K562 (cell line): Measurements from ENCODE around the gene ANAPC16. TPM values are rescaled to one million over a fixed set of nuclear protein-coding genes. Genes with fewer than 3 reads are reported as not detected.

ENCODE experiments used
- ATAC-seq: fragments of 200-7000 bp; cut with Tn5 transposase; 3 replicates; pipeline ENCODE4 v1.9.1; 2020; ENCODE audit warnings: moderate library complexity
- BruUV-seq: library from RNA; stranded (reverse); fragments of 400-500 nt; replicated peaks from 2 replicates; lab custom pipeline; 2021; lab: Mats Ljungman, UMichigan
- CTCF ChIA-PET: fragments of 300-600 bp; formaldehyde crosslinking; extraction: SDS; loops from one replicate; lab custom pipeline; 2021; ENCODE audit warnings: low intra/inter-chr PET ratio; lab: Yijun Ruan, JAX
- POLR2A ChIA-PET: fragments of 300-600, 350-650 bp; sonication (Branson Sonifier 250); formaldehyde crosslinking; extraction: SDS; loops from one replicate; lab custom pipeline; 2021; ENCODE audit warnings: antibody characterized with exemption, inconsistent platforms; lab: Yijun Ruan, JAX
- DNase-seq, 4 experiments: peaks; one replicate each; pipeline versions ENCODE4 v3.0.0 to v3.0.0-alpha.2; 2011 to 2018; ENCODE audit warnings: low spot score in 3 of 4, mixed read lengths in 3 of 4; ENCODE audit errors: extremely low read depth in 1 of 4
- FAIRE-seq: peaks from 2 replicates; lab custom pipeline; 2011; peaks lifted over from hg19 to GRCh38; lab: Jason Lieb, UNC
- H2AFZ ChIP-seq: 2 replicates; pipeline ENCODE4 v1.6.0; 2011; ENCODE audit warnings: low read depth, low read length, control low read depth, inconsistent platforms
- H3K27ac ChIP-seq: fragments of 200-600 bp; 3 replicates; pipeline ENCODE4 v1.8.0; 2011; ENCODE audit warnings: low read depth, mild to moderate bottlenecking, control low read depth, inconsistent platforms, low read length, moderate library complexity, mixed read lengths; ENCODE audit errors: extremely low read depth
- H3K27me3 ChIP-seq, 2 experiments: fragments of 300-600 bp in 1 of 2; 2 replicates in 1 of 2; 3 replicates in 1 of 2; pipeline versions ENCODE4 v1.6.0 to v1.8.0; 2011; ENCODE audit warnings: inconsistent platforms in 2 of 2, low read length in 2 of 2, mild to moderate bottlenecking in 1 of 2, mixed read lengths in 1 of 2, moderate library complexity in 1 of 2; ENCODE audit not compliant: control insufficient read depth in 2 of 2, insufficient read depth in 2 of 2
- H3K36me3 ChIP-seq: fragments of 300-600 bp; 3 replicates; pipeline ENCODE4 v1.8.0; 2011; ENCODE audit warnings: mild to moderate bottlenecking, low read length, inconsistent platforms; ENCODE audit not compliant: control insufficient read depth, insufficient read depth
- H3K4me1 ChIP-seq, 2 experiments: fragments of 200-600 bp in 1 of 2; replicated peaks in 1 of 2; 2 replicates in 1 of 2; 3 replicates in 1 of 2; pipeline versions ENCODE4 v1.5.1 to v1.8.0; 2011; ENCODE audit warnings: inconsistent platforms in 2 of 2, low read length in 2 of 2, mild to moderate bottlenecking in 1 of 2, mixed read lengths in 1 of 2, moderate library complexity in 1 of 2; ENCODE audit not compliant: control insufficient read depth in 2 of 2, insufficient read depth in 2 of 2
- H3K4me2 ChIP-seq: 2 replicates; pipeline ENCODE4 v1.6.1; 2011; ENCODE audit warnings: low read length, control low read depth, inconsistent platforms, mixed read lengths; ENCODE audit not compliant: insufficient read depth
- H3K4me3 ChIP-seq: fragments of 200-600 bp; sonication (generic), shearing (Covaris generic); 2 replicates; pipeline ENCODE4 v1.5.1; 2016; ENCODE audit warnings: control low read depth, inconsistent platforms
- H3K79me2 ChIP-seq: fragments of 200-600 bp; 3 replicates; pipeline ENCODE4 v1.8.0; 2011; ENCODE audit warnings: low read length, inconsistent platforms; ENCODE audit not compliant: control insufficient read depth, insufficient read depth
- H3K9ac ChIP-seq, 2 experiments: 2 replicates each; pipeline versions ENCODE4 v1.6.0 to v1.6.1; 2011; ENCODE audit warnings: low read depth in 2 of 2, low read length in 2 of 2, control low read depth in 1 of 2, inconsistent platforms in 1 of 2, mild to moderate bottlenecking in 1 of 2, mixed read lengths in 1 of 2; ENCODE audit not compliant: insufficient read depth in 1 of 2
- H3K9me1 ChIP-seq: one replicate; pipeline ENCODE4 v1.6.0; 2011; ENCODE audit warnings: inconsistent platforms, mild to moderate bottlenecking, low read length, moderate library complexity; ENCODE audit not compliant: control insufficient read depth, insufficient read depth
- H3K9me3 ChIP-seq: replicated peaks from 2 replicates; pipeline ENCODE4 v1.5.1; 2011; ENCODE audit warnings: low read depth, low read length, inconsistent platforms; ENCODE audit not compliant: control insufficient read depth, insufficient read depth
- H4K20me1 ChIP-seq: replicated peaks from 2 replicates; pipeline ENCODE4 v1.6.1; 2011; ENCODE audit warnings: low read length, inconsistent platforms, mixed read lengths; ENCODE audit not compliant: control insufficient read depth, insufficient read depth
- BHLHE40 ChIP-seq: IDR thresholded peaks from 2 replicates; pipeline ENCODE4 v1.6.1; 2011; ENCODE audit warnings: low read length, improper control_type of control experiment
- BRF1 ChIP-seq: IDR thresholded peaks from 3 replicates; pipeline ENCODE4 v1.6.1; 2011; ENCODE audit warnings: borderline replicate concordance, mild to moderate bottlenecking; ENCODE audit not compliant: insufficient read length; ENCODE audit errors: extremely low read depth
- DNMT1 ChIP-seq: fragments of 450-650 bp; IDR thresholded peaks from 2 replicates; pipeline ENCODE4 v1.6.1; 2016; ENCODE audit warnings: antibody characterized with exemption, mild to moderate bottlenecking
- GATA2 ChIP-seq: sonication (generic); formaldehyde crosslinking; IDR thresholded peaks from 2 replicates; pipeline ENCODE4 v1.4.0; 2020; ENCODE audit warnings: mild to moderate bottlenecking, missing genetic modification reagents
- HCFC1 ChIP-seq: IDR thresholded peaks from 2 replicates; pipeline ENCODE4 v1.6.1; 2012; ENCODE audit warnings: low read depth, low read length, improper control_type of control experiment
- HMBOX1 ChIP-seq: sonication (generic); IDR thresholded peaks from 2 replicates; pipeline ENCODE4 v1.6.1; 2016
- KLF16 ChIP-seq: IDR thresholded peaks from 2 replicates; pipeline ENCODE4 v1.6.1; 2016; ENCODE audit warnings: antibody characterized with exemption
- NFIX ChIP-seq: fragments of 250-450 bp; sonication (Bioruptor Pico); IDR thresholded peaks from 2 replicates; pipeline ENCODE4 v1.4.0; 2020; ENCODE audit warnings: low read depth, mild to moderate bottlenecking, moderate library complexity
- SMARCA4 ChIP-seq: fragments of 450-650 bp; IDR thresholded peaks from 2 replicates; pipeline ENCODE4 v1.6.1; 2016
- ZNF79 ChIP-seq: fragments of 250-450 bp; sonication (Bioruptor Pico); IDR thresholded peaks from 2 replicates; pipeline ENCODE4 v1.4.0; 2020; ENCODE audit warnings: low read depth, mild to moderate bottlenecking, moderate library complexity
- WGBS: fragments of 100-300 bp; shearing (Covaris generic); methylation state at CpG from one replicate; pipeline ENCODE4 v1.1.6; 2016; ENCODE audit warnings: low coverage, mixed read lengths; ENCODE audit not compliant: insufficient coverage; ENCODE audit errors: missing lambda C conversion rate; 5-methylcytosine and 5-hydroxymethylcytosine counted together
- in situ Hi-C: fragments of 300-500 bp; cut with MboI; formaldehyde crosslinking; loops from 4 replicates; pipeline ENCODE4 v1.15.0; 2018; ENCODE audit warnings: inconsistent platforms, mixed read lengths
- intact Hi-C: fragments of 100-400 bp; cut with micrococcal nuclease; formaldehyde crosslinking; loops from 2 replicates; pipeline ENCODE4 v1.14.2; 2022
- polyA plus RNA-seq, 8 experiments: library from polyadenylated mRNA; depleted of rRNA in 4 of 8; stranded (reverse) in 5 of 8; unstranded in 3 of 8; fragments of >200 nt; fragmentation: Nextera tagmentation in 2 of 8; fragmentation: Illumina TruSeq in 1 of 8; extraction: Ambion mirVana in 2 of 8; extraction: Trizol in 1 of 8; gene quantifications; 2 replicates each; pipeline versions ENCODE4 v1.2.1 to v1.2.3, GENCODE V29; 2011 to 2014; ENCODE audit warnings: inconsistent platforms in 1 of 8, missing spikeins in 1 of 8
- total RNA-seq, 7 experiments: library from RNA; depleted of rRNA in 6 of 7; stranded (reverse); fragments of >200 nt in 6 of 7; fragmentation: Illumina TruSeq in 2 of 7; extraction: Trizol in 2 of 7; gene quantifications; 2 replicates each; pipeline versions ENCODE4 v1.2.1 to v1.2.3, GENCODE V29; 2011 to 2021; ENCODE audit warnings: low replicate concordance in 1 of 7
- TF ChIP-seq, protein P1 (sequence below), 2 experiments: fragments of 450-650 bp in 1 of 2; sonication (generic) in 1 of 2; formaldehyde crosslinking in 1 of 2; IDR thresholded peaks in 1 of 2; conservative IDR thresholded peaks in 1 of 2; 2 replicates each; pipeline versions ENCODE4 v1.6.1 to v1.8.1; 2016 to 2023; ENCODE audit warnings: mild to moderate bottlenecking in 2 of 2, moderate library complexity in 2 of 2, inconsistent platforms in 1 of 2, missing genetic modification reagents in 1 of 2
- TF ChIP-seq, protein P2 (sequence below): fragments of 200-400 bp; formaldehyde crosslinking; IDR thresholded peaks from 2 replicates; pipeline ENCODE4 v1.6.1; 2017; ENCODE audit warnings: mild to moderate bottlenecking, low read depth, low read length, moderate library complexity

Gene ANAPC16
- total and polyA plus RNA-seq, 9 of the 15 experiments (the other 6 are each of a cell fraction or from before 2014, with no cell fraction given), result 42.6 to 208 (median 108) TPM

DNA sequence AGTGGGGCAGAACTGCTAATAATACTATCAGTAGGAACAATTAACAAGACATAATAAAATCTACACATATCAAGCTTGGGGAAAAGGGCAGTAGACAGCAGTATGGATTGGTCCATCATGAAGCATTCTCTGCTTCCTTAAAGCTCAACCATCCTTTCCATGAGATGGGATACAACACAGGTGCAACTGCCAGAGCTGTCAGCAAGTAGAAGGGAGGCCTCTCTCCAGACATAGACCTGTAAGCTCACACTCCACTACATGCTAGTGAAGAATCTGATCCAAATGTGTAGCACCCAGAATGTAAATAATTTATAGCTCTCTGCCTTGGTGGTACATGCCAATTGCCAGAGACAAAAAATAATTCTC, 41.5 kb upstream of the ANAPC16 start:
- ChIA-PET POLR2A (interaction anchor here (0.8 to 2.8 kb wide), 10 partner anchors 9 to 763 kb away, joined by 3 to 15 read pairs (median 3); partner anchors contain the start of genes ASCC1 and DDIT4), CTCF (no interaction called here)
- ATAC-seq (no peak), FAIRE-seq (no peak), DNase-seq (no peak)
- TF ChIP-seq, protein P1, sequence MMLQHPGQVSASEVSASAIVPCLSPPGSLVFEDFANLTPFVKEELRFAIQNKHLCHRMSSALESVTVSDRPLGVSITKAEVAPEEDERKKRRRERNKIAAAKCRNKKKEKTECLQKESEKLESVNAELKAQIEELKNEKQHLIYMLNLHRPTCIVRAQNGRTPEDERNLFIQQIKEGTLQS (IDR thresholded peaks at IDR 0.05), result 0 out of 2 replicates have a peak, but pooled peaks have one; percentile 0
- TF ChIP-seq, protein P1 (CRISPR knock-in tag; conservative IDR thresholded peaks at IDR 0.05), result no peak
- no peak for TF ChIP-seq NFIX (CRISPR knock-in tag)
- Histone ChIP-seq H3K9ac (no peak overlapping the region), H3K4me2 (no peak overlapping the region), H3K79me2 (no peaks in the 10 kb centered on the region), H4K20me1 (no peaks in the 10 kb centered on the region), H3K9me3 (no peaks in the 10 kb centered on the region), H3K27ac (no peak overlapping the region), H3K9me1 (peaks cover 3% of the 10 kb centered on the region), H3K27me3 (no peaks in the 10 kb centered on the region), H3K4me1 (peaks cover 3 to 17% of the 10 kb centered on the region in 2 experiments; a peak in 3 of 5 replicates), H2AFZ (no peak overlapping the region), H3K36me3 (peaks cover 11% of the 10 kb centered on the region; the same call in 1 of the 3 replicates), H3K4me3 (no peak overlapping the region)
- no TSS peak for BruUV-seq
- intact Hi-C loops (no loop called here), in situ Hi-C loops (no loop called here)

DNA sequence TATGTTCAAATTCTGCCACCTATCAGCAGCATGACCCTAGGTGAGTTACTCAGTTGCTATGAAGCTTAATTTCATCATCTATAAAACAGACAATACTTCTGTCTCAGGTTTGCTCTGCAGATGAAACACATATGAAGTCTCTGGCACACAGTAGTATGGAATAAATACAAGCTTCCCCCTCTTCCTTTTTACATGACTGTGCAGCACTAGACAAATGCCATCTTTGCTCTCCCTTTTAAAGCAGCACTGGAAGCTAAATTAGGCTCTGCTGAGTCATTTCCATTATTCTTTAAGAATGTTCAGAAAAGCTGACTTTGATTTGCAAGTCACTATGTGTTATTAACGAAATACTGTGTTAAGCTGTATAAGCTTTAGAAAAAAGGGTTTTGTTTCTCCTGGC, 40.7 kb upstream of the ANAPC16 start:
- Histone ChIP-seq H3K4me3 (no peak overlapping the region), H3K27ac (no peak overlapping the region), H3K27me3 (no peaks in the 10 kb centered on the region), H3K9me1 (peaks cover 3% of the 10 kb centered on the region), H3K4me2 (no peak overlapping the region), H3K9ac (no peak overlapping the region), H3K36me3 (peaks cover 14% of the 10 kb centered on the region; the same call in 1 of the 3 replicates), H3K9me3 (no peaks in the 10 kb centered on the region), H4K20me1 (no peaks in the 10 kb centered on the region), H3K4me1 (peaks cover 3 to 17% of the 10 kb centered on the region in 2 experiments; a peak in 3 of 5 replicates), H2AFZ (no peak overlapping the region), H3K79me2 (no peaks in the 10 kb centered on the region)
- CTCF ChIA-PET, result no interaction called here
- DNase-seq (peak in 1 of 4 experiments; percentile 16), FAIRE-seq (no peak), ATAC-seq (peak; percentile 24; the same call in 2 of the 3 replicates)
- 0% methylated on average over 1 of the region's 1 CpG for WGBS
- no TSS peak for BruUV-seq
- POLR2A ChIA-PET, result interaction anchor here (0.7 to 2.8 kb wide), 11 partner anchors 10 to 324 kb away, joined by 3 to 15 read pairs (median 3); partner anchors contain the start of genes ASCC1, DDIT4 and PSAP
- in situ Hi-C loops (no loop called here), intact Hi-C loops (no loop called here)
- TF ChIP-seq DNMT1 (no peak), GATA2 (CRISPR knock-in tag) (no peak), BHLHE40 (no peak), KLF16 (no peak), BRF1 (no peak), HCFC1 (no peak), ZNF79 (CRISPR knock-in tag) (no peak), HMBOX1 (no peak), SMARCA4 (0 out of 2 replicates have a peak, but pooled peaks have one; percentile 12)
- TF ChIP-seq, protein P2, sequence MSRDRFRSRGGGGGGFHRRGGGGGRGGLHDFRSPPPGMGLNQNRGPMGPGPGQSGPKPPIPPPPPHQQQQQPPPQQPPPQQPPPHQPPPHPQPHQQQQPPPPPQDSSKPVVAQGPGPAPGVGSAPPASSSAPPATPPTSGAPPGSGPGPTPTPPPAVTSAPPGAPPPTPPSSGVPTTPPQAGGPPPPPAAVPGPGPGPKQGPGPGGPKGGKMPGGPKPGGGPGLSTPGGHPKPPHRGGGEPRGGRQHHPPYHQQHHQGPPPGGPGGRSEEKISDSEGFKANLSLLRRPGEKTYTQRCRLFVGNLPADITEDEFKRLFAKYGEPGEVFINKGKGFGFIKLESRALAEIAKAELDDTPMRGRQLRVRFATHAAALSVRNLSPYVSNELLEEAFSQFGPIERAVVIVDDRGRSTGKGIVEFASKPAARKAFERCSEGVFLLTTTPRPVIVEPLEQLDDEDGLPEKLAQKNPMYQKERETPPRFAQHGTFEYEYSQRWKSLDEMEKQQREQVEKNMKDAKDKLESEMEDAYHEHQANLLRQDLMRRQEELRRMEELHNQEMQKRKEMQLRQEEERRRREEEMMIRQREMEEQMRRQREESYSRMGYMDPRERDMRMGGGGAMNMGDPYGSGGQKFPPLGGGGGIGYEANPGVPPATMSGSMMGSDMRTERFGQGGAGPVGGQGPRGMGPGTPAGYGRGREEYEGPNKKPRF, result no peak
